ENCODE results near the gene TMEM63A.

DNA sequence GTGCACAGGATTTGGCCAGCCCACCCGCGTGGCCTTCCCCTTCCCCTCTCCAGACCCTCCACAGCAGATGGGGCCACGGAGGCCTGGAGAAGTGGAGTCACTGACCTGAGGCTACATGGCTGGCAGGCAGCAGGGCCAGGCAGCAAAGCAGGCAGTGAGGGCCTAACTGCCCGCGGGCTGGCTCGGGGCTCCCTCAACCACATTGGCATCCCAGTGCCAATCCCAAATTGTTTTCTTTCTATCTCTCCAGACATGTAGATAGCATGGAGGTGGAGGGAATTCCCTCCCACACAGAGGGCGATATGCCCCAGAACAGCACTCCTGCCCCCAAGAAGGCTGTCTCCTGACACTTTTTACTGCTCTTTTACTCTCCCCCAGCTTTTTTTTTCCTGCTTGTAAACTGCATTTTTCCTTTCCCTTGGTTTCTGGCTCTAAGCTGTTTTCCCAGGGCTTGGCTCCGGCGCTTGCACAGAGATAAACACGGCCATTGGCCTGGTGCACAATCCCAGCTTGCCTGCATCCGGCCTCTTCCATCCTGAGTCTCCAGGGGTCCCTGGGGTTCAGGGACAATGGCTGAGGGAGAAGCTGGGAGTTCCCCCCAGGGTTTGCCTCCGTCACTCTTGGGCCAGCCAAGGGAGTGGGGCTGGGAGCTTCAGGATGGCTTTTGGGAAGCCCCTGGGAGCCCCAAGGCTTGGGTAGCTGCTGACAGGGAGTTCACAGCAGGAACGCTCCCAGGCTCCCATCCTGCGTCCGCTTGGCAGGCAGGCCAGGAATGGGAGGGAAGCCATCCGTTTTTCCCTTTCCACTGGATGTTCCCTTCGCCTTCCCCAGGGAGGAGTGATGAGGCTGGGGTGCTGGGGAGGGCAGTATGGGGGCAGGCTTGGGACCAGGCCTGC, 65.3 kb downstream of the TMEM63A start:
- TF ChIP-seq POLR2AphosphoS5 (IDR thresholded peaks at IDR 0.05; ENCODE audit: low read depth, low read length) (no peak), EP300 (IDR thresholded peaks at IDR 0.05; ENCODE audit: borderline replicate concordance in 1 of 2, low read depth in 1 of 2, low read length in 1 of 2) (no peak), YY1 (IDR thresholded peaks at IDR 0.05; ENCODE audit: low read depth) (no peak), RFX5 (IDR thresholded peaks at IDR 0.05; ENCODE audit: low read length) (no peak), SMC3 (IDR thresholded peaks at IDR 0.05; ENCODE audit: low read depth, low read length) (no peak), FOXM1 (IDR thresholded peaks at IDR 0.05; ENCODE audit: low read depth) (no peak)
- TF ChIP-seq, protein P1, sequence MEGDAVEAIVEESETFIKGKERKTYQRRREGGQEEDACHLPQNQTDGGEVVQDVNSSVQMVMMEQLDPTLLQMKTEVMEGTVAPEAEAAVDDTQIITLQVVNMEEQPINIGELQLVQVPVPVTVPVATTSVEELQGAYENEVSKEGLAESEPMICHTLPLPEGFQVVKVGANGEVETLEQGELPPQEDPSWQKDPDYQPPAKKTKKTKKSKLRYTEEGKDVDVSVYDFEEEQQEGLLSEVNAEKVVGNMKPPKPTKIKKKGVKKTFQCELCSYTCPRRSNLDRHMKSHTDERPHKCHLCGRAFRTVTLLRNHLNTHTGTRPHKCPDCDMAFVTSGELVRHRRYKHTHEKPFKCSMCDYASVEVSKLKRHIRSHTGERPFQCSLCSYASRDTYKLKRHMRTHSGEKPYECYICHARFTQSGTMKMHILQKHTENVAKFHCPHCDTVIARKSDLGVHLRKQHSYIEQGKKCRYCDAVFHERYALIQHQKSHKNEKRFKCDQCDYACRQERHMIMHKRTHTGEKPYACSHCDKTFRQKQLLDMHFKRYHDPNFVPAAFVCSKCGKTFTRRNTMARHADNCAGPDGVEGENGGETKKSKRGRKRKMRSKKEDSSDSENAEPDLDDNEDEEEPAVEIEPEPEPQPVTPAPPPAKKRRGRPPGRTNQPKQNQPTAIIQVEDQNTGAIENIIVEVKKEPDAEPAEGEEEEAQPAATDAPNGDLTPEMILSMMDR (IDR thresholded peaks at IDR 0.05): no peak
- TF ChIP-seq, protein P2, sequence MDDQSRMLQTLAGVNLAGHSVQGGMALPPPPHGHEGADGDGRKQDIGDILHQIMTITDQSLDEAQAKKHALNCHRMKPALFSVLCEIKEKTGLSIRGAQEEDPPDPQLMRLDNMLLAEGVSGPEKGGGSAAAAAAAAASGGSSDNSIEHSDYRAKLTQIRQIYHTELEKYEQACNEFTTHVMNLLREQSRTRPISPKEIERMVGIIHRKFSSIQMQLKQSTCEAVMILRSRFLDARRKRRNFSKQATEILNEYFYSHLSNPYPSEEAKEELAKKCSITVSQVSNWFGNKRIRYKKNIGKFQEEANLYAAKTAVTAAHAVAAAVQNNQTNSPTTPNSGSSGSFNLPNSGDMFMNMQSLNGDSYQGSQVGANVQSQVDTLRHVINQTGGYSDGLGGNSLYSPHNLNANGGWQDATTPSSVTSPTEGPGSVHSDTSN (IDR thresholded peaks at IDR 0.05): no peak
- TF ChIP-seq, protein P3, sequence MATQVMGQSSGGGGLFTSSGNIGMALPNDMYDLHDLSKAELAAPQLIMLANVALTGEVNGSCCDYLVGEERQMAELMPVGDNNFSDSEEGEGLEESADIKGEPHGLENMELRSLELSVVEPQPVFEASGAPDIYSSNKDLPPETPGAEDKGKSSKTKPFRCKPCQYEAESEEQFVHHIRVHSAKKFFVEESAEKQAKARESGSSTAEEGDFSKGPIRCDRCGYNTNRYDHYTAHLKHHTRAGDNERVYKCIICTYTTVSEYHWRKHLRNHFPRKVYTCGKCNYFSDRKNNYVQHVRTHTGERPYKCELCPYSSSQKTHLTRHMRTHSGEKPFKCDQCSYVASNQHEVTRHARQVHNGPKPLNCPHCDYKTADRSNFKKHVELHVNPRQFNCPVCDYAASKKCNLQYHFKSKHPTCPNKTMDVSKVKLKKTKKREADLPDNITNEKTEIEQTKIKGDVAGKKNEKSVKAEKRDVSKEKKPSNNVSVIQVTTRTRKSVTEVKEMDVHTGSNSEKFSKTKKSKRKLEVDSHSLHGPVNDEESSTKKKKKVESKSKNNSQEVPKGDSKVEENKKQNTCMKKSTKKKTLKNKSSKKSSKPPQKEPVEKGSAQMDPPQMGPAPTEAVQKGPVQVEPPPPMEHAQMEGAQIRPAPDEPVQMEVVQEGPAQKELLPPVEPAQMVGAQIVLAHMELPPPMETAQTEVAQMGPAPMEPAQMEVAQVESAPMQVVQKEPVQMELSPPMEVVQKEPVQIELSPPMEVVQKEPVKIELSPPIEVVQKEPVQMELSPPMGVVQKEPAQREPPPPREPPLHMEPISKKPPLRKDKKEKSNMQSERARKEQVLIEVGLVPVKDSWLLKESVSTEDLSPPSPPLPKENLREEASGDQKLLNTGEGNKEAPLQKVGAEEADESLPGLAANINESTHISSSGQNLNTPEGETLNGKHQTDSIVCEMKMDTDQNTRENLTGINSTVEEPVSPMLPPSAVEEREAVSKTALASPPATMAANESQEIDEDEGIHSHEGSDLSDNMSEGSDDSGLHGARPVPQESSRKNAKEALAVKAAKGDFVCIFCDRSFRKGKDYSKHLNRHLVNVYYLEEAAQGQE (IDR thresholded peaks at IDR 0.05; ENCODE audit: low read depth, low read length): no peak

Measured in SK-N-SH (cell line).